Subcutaneous adipose tissue (tissue), 4 donors: ENCODE measurements around the gene GRK6. TPM values are rescaled to one million over a fixed set of nuclear protein-coding genes. Genes with fewer than 3 reads are reported as not detected.

Experiments
- CTCF ChIP-seq: fragments of 450-650 bp; IDR thresholded peaks from one replicate; pipeline ENCODE4 v1.5.1; 2016; ENCODE audit warnings: low read depth, mild to moderate bottlenecking, control low read depth, antibody characterized with exemption, moderate library complexity
- total RNA-seq, 4 donors: library from RNA; depleted of rRNA; stranded (reverse); fragments of >200 nt; gene quantifications; one replicate each; pipeline ENCODE4 v1.1.0, GENCODE V29; 2016

The GRK6 gene
- total RNA-seq, 4 donors from 2014 or later = 9.3 to 22.6 (median 19.7) TPM

DNA sequence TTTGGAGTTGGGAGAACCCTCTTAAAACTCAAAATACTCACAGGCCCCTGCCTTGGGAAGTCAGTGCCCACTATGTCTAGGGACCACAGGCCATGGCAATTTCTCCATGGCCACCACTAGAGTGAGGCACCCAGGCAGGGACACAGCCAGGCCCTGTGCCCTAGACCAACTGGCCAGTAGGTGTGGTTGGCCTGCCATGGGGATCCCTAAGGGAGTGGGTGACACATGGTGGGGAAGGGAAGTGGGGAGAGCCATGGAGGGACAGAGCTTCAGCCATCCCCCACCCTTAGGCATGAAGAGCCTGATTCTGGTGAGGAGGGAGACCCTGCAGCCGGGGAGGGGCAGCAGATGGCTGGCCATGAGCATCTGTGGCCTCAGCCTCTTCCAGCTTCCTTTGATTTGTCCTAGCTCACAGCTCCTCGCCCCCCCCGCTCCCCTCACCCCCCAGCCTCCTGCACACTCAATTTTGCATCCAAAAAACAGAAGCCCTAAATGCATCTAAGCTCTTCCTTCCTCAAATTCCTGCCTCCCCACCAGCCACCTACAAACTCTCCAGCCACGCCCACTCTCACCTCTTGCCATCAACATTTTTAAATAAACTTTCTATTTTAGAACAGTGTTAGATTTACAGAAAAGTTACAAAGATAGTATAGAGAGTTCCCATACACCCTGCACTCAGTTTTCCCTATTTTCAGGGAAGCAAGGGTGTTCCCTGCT is 48.5 kb downstream of the GRK6 start:
- TF ChIP-seq CTCF = no peak

DNA sequence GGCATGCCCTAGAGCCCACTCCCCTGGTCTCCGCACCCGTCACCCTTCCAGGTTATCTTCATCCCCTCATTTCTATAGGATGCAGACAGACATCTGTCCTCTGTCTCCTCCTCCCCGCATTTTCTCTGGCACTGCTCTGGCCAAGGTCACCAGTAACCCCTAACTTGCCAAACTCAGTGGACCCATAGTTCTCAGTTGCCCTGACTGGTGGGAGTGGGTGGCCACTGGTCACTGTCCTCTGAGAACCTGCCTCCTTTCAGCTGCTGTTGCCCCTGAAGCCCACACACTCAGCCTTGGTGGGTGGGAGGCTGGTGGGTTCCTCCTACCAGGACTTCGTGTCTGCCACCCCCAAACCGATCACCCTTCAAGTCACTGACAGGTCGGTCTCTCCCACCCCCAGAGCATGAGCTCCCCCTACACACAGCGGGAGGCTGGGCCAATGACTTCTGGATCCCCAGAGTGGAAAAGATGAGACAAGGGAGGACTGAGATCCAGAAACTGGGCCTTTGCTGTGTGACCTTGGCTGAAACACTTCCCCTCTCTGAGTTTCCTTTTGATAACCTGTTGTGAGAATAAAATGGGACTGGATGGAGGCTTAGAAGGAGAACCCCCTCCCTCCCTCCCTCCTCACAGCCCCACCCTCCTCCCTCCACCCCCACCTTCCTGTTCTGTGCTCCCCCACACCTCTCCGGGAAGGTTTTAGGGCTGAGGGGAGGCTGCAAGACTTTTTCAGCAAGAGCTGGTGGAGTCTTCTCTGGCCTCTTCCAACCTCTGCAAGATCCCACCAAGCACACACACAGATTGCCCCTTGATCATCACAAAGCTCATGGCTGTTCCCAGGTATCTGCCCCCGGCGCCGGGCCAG is 49.3 kb downstream of the GRK6 start:
- TF ChIP-seq CTCF = no peak

DNA sequence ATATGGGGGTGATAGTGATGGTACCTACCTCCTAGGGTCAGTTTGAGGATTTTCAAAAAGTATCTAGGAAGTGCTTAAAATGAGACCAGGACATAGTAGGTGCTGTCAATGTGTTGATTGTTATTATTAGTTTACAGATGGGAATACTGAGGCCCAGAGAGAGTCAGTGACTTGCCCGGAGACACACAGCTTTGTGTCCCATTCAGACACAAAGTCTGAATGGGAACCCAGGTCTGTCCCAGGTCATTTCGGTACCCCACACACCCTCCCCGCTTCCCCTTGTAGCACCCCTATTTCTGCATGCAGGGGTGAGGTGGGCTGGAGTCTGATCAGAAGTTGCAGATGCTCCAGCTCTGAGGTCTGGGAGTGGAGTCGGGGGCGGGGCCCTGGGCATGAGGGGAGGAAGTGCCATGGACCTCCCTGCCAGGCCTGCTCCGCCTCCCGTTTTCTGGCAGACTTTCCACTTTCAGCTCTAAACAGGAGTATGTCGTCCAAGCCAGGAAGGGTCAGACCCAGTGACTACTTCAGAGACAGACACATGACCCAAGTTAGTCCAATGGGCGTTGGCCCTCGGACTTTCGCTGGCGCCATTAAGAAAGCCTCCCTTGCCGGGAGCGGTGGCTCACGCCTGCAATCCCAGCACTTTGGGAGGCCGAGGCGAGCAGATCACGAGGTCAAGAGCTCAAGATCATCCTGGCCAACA is 50.2 kb downstream of the GRK6 start:
- TF ChIP-seq CTCF = no peak

DNA sequence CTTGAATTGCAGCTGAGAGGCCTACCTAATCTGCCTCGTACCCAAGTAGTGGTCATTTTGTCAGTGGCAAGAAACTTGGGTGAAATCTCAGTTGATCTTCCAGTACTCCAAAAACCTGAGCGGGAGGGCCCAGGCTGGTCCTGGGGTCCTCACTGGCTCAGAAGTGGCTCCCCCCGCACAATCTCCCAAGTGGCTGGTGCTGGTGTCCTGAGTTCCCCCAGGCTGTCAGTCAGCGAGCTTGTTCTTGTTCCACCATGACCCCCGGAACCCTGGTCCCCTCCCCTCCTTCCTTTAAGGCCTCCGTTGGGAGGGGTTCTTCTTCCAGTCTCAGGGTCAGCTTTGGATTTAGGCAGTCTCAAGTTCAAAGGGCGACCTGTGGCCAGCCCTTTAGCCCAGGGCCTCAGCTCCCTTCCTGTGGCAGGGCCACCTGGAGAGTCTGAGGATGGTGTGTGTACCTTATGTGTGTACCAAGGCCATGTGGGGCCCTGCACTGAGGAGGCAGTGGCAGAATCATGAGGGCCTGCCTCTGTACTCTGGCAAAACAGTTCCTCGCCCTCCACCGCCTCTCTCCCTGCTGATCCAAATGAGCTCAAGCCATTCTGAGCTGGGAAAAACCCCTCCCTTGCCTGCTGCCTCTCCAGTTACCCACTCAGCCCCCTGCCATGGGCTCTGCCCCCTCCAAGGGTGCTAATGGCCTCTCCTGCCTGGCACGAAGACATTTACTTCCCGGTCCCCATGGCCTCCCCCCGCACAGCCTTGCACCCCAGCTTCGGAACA is 51.4 kb downstream of the GRK6 start:
- no peak for TF ChIP-seq CTCF

DNA sequence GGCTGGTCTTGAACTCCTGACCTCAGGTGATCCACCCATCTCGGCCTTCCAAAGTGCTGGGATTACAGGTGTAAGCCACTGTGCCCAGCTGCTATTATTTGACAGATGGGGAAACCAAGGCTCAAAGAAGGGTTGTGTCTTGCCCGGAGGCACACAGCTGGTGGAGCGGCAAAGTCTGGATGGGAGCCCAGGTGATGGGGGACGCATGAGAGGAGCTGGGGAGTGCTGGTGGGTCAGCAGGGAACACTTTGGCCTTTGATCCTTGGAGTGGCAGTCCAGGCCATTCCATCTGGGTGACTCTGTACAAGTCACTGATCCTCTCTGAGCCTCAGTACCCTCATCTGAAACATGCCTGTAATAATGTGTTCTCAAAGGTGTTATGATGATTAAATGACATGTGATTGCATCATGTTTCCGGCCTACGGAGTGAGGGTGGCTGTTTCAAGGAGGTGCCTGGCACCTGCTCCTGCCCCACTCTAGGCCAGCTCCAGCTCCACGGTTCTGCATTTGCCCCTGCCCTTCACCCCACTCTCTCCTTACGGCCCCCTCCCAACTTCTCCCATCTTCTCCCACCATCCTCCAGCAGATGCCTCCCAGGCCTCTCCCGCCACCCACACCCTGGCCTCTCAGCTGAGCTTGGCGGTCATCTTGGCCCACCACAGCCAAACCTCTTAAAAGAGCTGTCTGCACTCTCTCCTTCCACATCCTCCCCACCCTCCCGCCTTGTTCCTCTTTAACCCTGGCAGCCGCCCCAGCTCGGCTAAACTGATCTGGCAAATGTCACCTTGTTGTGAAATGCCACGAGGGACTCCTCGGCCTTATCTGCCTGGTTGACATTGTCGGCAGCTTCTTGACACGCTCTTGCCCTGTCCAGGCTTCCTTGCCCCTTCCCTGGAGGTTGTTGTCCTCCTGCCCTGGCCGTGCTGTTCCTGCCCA is 52.5 kb downstream of the GRK6 start:
- no peak for TF ChIP-seq CTCF

- no peak for TF ChIP-seq CTCF
These were observed 53.3 kb downstream of the GRK6 start for GRCh38 chr5:177479774-177480173.
